ENCODE measurements around the gene TRIM63. TPM values are rescaled to one million over a fixed set of nuclear protein-coding genes. Genes with fewer than 3 reads are reported as not detected.

The TRIM63 gene

DNA sequence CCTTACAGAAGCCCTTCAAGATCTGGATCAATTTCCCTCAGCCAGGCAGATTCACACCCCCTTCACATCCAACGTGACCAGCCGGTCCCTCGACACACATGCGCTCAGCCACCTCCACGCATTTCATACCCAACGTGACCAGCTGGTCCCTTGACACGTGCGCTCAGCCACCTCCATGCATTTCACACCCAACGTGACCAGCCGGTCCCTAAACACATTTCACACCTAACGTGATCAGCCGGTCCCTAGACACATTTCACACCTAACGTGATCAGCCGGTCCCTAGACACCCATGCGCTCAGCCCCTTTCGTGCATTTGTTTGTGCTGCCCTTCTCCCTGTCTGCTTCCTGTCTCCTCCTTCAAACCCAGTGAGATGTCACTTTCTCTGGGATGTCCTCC lies 60.7 kb downstream of the TRIM63 start:
- H2BK5ac ChIP-seq (ENCODE audit: low read length), result no peak overlapping the region
- H3K36me3 ChIP-seq (ENCODE audit: control insufficient read depth, insufficient read depth, low read length), result no peaks in the 10 kb centered on the region

DNA sequence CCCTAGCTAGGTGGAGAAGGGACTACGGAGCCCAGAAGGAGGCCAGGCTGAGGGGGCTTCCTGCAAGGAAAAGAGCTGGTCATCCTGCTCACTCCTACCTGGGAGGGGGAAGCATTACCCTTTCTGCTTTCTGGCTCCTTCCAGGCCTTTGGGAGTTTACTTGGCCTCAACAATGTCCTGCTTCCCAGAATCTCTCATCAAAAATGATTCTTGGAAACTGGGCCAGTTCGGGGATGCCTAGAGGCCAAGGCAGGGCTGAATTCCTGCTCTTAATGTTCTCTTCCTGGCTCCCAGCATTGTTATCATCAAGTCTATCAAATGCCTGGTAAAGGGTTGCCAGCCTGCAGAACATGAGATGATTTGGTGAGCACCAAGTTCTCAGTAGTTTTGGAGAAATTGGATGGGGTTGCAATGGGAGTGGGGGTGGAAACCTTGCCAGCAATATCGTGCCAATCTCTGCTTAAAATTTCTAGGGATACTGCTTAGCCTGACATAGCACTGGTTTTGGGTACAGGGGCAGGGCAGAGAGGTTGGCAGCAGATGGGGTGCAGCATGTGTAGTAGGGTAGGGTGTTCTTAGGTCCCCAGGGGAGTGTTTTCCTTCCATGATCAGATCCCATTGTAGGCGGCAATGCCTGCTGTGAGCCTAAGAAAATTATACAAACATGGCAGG lies 61.9 kb downstream of the TRIM63 start:
- WGBS (ENCODE audit: extremely low coverage, insufficient coverage, low lambda C conversion rate), result no CpG with 5 or more reads among the region's 4 CpGs
- H2BK120ac ChIP-seq (ENCODE audit: low read depth, low read length), result no peak overlapping the region

More for the DNA sequence above, 60.7 kb downstream of the TRIM63 start:
- no peaks in the 10 kb centered on the region for H3K27me3 ChIP-seq (ENCODE audit: insufficient read depth, low read length, poor library complexity)
- no peak overlapping the region for H4K8ac ChIP-seq (ENCODE audit: low read depth, low read length)
- H3K4me3 ChIP-seq (ENCODE audit: low read length), result no peak overlapping the region
- no peak overlapping the region for H4K5ac ChIP-seq (ENCODE audit: low read length)
- no peak overlapping the region for H3K27ac ChIP-seq (ENCODE audit: low read depth, low read length)
- WGBS (ENCODE audit: extremely low coverage, insufficient coverage, low lambda C conversion rate), result no CpG with 5 or more reads among the region's 16 CpGs
- DNase-seq, result no peak
- H3K79me2 ChIP-seq (ENCODE audit: control insufficient read depth, insufficient read depth, low read length), result no peaks in the 10 kb centered on the region
- H3K18ac ChIP-seq (ENCODE audit: low read length), result no peak overlapping the region
- H2AK5ac ChIP-seq (ENCODE audit: low read length), result no peak overlapping the region
- no peaks in the 10 kb centered on the region for H3K79me1 ChIP-seq (ENCODE audit: low read length)
- H2BK15ac ChIP-seq (replicated peaks; ENCODE audit: low read depth), result no peak overlapping the region
- H3K23ac ChIP-seq (ENCODE audit: low read length), result no peak overlapping the region
- H3K4ac ChIP-seq (ENCODE audit: low read depth, low read length), result no peak overlapping the region
- no peaks in the 10 kb centered on the region for H3K4me1 ChIP-seq (ENCODE audit: control insufficient read depth, low read depth, low read length)
- H3K9ac ChIP-seq (ENCODE audit: low read length), result no peak overlapping the region
- H2BK120ac ChIP-seq (ENCODE audit: low read depth, low read length), result no peak overlapping the region
- H3K4me2 ChIP-seq (ENCODE audit: low read length), result no peak overlapping the region
- H3K56ac ChIP-seq (ENCODE audit: low read length), result no peak overlapping the region

DNA sequence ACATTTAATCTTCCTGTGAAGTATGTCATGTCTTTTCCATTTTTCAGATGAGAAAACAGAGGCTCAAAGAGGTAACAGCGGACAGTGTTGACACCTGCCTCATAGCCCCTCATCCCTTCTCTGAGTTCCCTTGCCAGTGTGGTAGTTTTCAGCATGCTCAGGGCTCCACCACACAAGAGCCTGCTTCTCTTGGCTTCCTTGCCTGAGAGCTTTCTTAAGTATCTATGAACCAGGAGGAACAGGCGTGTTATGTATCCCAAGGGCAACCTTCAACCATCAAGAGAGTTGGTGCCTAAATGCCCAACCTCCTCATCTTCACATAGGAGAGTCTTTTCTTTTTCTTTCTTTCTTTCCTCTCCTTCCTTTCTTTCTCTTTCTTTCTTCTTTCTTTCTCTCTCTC lies 63.7 kb downstream of the TRIM63 start:
- H2BK120ac ChIP-seq (ENCODE audit: low read depth, low read length), result no peak overlapping the region
- H2BK15ac ChIP-seq (replicated peaks; ENCODE audit: low read depth), result no peak overlapping the region
- H3K4me1 ChIP-seq (ENCODE audit: control insufficient read depth, low read depth, low read length), result no peaks in the 10 kb centered on the region
- H3K4me2 ChIP-seq (ENCODE audit: low read length), result no peak overlapping the region
- H3K36me3 ChIP-seq (ENCODE audit: control insufficient read depth, insufficient read depth, low read length), result no peaks in the 10 kb centered on the region
- no peak overlapping the region for H3K18ac ChIP-seq (ENCODE audit: low read length)
- H3K56ac ChIP-seq (ENCODE audit: low read length), result no peak overlapping the region
- H3K27ac ChIP-seq (ENCODE audit: low read depth, low read length), result no peak overlapping the region
- H3K9ac ChIP-seq (ENCODE audit: low read length), result no peak overlapping the region
- no peak overlapping the region for H4K5ac ChIP-seq (ENCODE audit: low read length)
- no peaks in the 10 kb centered on the region for H3K79me2 ChIP-seq (ENCODE audit: control insufficient read depth, insufficient read depth, low read length)
- H4K8ac ChIP-seq (ENCODE audit: low read depth, low read length), result no peak overlapping the region
- no peak overlapping the region for H2AK5ac ChIP-seq (ENCODE audit: low read length)
- H3K4me3 ChIP-seq (ENCODE audit: low read length), result no peak overlapping the region
- H2BK5ac ChIP-seq (ENCODE audit: low read length), result no peak overlapping the region
- WGBS (ENCODE audit: extremely low coverage, insufficient coverage, low lambda C conversion rate), result no CpG with 5 or more reads among the region's 2 CpGs
- DNase-seq, result no peak
- no peaks in the 10 kb centered on the region for H3K79me1 ChIP-seq (ENCODE audit: low read length)
- H3K23ac ChIP-seq (ENCODE audit: low read length), result no peak overlapping the region
- H3K4ac ChIP-seq (ENCODE audit: low read depth, low read length), result no peak overlapping the region
- H3K27me3 ChIP-seq (ENCODE audit: insufficient read depth, low read length, poor library complexity), result no peaks in the 10 kb centered on the region

More for the DNA sequence above, 61.9 kb downstream of the TRIM63 start:
- DNase-seq, result no peak
- Histone ChIP-seq H3K79me1 (ENCODE audit: low read length) (no peaks in the 10 kb centered on the region), H3K36me3 (ENCODE audit: control insufficient read depth, insufficient read depth, low read length) (no peaks in the 10 kb centered on the region), H3K9ac (ENCODE audit: low read length) (no peak overlapping the region), H2BK15ac (replicated peaks; ENCODE audit: low read depth) (no peak overlapping the region), H3K23ac (ENCODE audit: low read length) (no peak overlapping the region), H4K5ac (ENCODE audit: low read length) (no peak overlapping the region), H2BK5ac (ENCODE audit: low read length) (no peak overlapping the region), H3K56ac (ENCODE audit: low read length) (no peak overlapping the region), H3K27me3 (ENCODE audit: insufficient read depth, low read length, poor library complexity) (no peaks in the 10 kb centered on the region), H3K4me2 (ENCODE audit: low read length) (no peak overlapping the region), H3K18ac (ENCODE audit: low read length) (no peak overlapping the region), H3K27ac (ENCODE audit: low read depth, low read length) (no peak overlapping the region), H4K8ac (ENCODE audit: low read depth, low read length) (no peak overlapping the region), H3K79me2 (ENCODE audit: control insufficient read depth, insufficient read depth, low read length) (no peaks in the 10 kb centered on the region), H2AK5ac (ENCODE audit: low read length) (no peak overlapping the region), H3K4me1 (ENCODE audit: control insufficient read depth, low read depth, low read length) (no peaks in the 10 kb centered on the region), H3K4me3 (ENCODE audit: low read length) (no peak overlapping the region), H3K4ac (ENCODE audit: low read depth, low read length) (no peak overlapping the region)

DNA sequence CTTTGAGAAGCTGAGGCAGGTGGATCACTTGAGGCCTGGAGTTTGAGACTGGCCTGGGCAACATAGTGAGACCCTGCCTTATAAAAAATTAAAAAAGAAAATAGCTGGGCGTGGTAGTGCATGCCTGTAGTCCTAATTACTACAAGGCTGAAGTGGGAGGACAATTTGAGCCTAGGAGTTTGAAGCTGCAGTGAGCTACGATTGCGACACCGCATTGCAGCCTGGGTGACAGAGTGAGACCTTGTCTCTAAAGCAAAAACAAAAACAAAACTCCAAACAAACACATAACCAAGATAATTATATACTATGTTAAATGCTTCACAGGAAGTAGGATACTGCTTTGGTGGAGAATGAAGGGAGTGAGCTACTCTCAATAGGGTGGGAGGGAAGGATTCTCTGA lies 64.2 kb downstream of the TRIM63 start:
- no peak overlapping the region for H3K23ac ChIP-seq (ENCODE audit: low read length)
- no peak overlapping the region for H3K4ac ChIP-seq (ENCODE audit: low read depth, low read length)
- no peak overlapping the region for H3K18ac ChIP-seq (ENCODE audit: low read length)
- H3K79me2 ChIP-seq (ENCODE audit: control insufficient read depth, insufficient read depth, low read length), result no peaks in the 10 kb centered on the region
- H3K4me2 ChIP-seq (ENCODE audit: low read length), result no peak overlapping the region
- no peaks in the 10 kb centered on the region for H3K79me1 ChIP-seq (ENCODE audit: low read length)
- DNase-seq, result no peak
- H4K5ac ChIP-seq (ENCODE audit: low read length), result no peak overlapping the region
- H3K4me1 ChIP-seq (ENCODE audit: control insufficient read depth, low read depth, low read length), result peaks cover 2% of the 10 kb centered on the region
- WGBS (ENCODE audit: extremely low coverage, insufficient coverage, low lambda C conversion rate), result no CpG with 5 or more reads among the region's 4 CpGs
- H3K27ac ChIP-seq (ENCODE audit: low read depth, low read length), result no peak overlapping the region
- no peaks in the 10 kb centered on the region for H3K27me3 ChIP-seq (ENCODE audit: insufficient read depth, low read length, poor library complexity)
- H3K9ac ChIP-seq (ENCODE audit: low read length), result no peak overlapping the region
- H2BK5ac ChIP-seq (ENCODE audit: low read length), result no peak overlapping the region
- no peak overlapping the region for H2BK120ac ChIP-seq (ENCODE audit: low read depth, low read length)
- no peak overlapping the region for H2AK5ac ChIP-seq (ENCODE audit: low read length)
- H3K56ac ChIP-seq (ENCODE audit: low read length), result no peak overlapping the region
- H3K4me3 ChIP-seq (ENCODE audit: low read length), result no peak overlapping the region
- H4K8ac ChIP-seq (ENCODE audit: low read depth, low read length), result no peak overlapping the region
- H2BK15ac ChIP-seq (replicated peaks; ENCODE audit: low read depth), result no peak overlapping the region
- H3K36me3 ChIP-seq (ENCODE audit: control insufficient read depth, insufficient read depth, low read length), result no peaks in the 10 kb centered on the region

Small RNAs within 50 kb of the gene (small RNA-seq; reads per million reads assigned to genes)
- not detected for gene RF00283 (ENCODE audit: insufficient read depth)
- not detected for gene RF00492 (ENCODE audit: insufficient read depth)

All from mesendoderm (in vitro differentiated cells).